HEK293 (cell line): ENCODE measurements around the gene ASAP2.

Experiments used
- CTCF ChIA-PET: fragments of 350-600 bp; formaldehyde crosslinking; extraction: SDS; loops from one replicate; lab custom pipeline; 2021; ENCODE audit warnings: antibody characterized with exemption; lab: Yijun Ruan, JAX
- POLR2A ChIA-PET: fragments of 300-600 bp; formaldehyde crosslinking; extraction: SDS; loops from one replicate; lab custom pipeline; 2020; ENCODE audit warnings: antibody characterized with exemption, inconsistent platforms; lab: Yijun Ruan, JAX
- H3K27ac ChIP-seq: fragments of 200-500 bp; sonication (Bioruptor generic); 2 replicates; pipeline ENCODE4 v1.5.1; 2014; ENCODE audit warnings: low read depth, low read length, control low read depth, inconsistent platforms; ENCODE audit errors: extremely low read depth
- H3K36me3 ChIP-seq, 2 experiments: fragments of 200-500 bp in 1 of 2; sonication (Bioruptor generic) in 1 of 2; 1 replicate in 1 of 2; 2 replicates in 1 of 2; pipeline ENCODE4 v1.5.1; 2014 to 2017; ENCODE audit warnings: inconsistent platforms in 2 of 2, low read length in 2 of 2; ENCODE audit not compliant: control insufficient read depth in 2 of 2, insufficient read depth in 1 of 2
- H3K4me1 ChIP-seq: fragments of 200-500 bp; sonication (Bioruptor generic); 2 replicates; pipeline ENCODE4 v1.5.1; 2014; ENCODE audit warnings: mild to moderate bottlenecking, low read length, inconsistent platforms; ENCODE audit not compliant: control insufficient read depth, insufficient read depth
- H3K4me3 ChIP-seq: 2 replicates; pipeline ENCODE4 v1.5.1; 2011; ENCODE audit warnings: low read depth, mild to moderate bottlenecking, control low read depth, low read length, moderate library complexity
- H3K9me3 ChIP-seq: fragments of 200-500 bp; sonication (Bioruptor generic); 2 replicates; pipeline ENCODE4 v1.5.1; 2014; ENCODE audit warnings: low read depth, low read length, inconsistent platforms; ENCODE audit not compliant: control insufficient read depth, insufficient read depth
- CTCF ChIP-seq: fragments of 450-650 bp; formaldehyde crosslinking; IDR thresholded peaks from 2 replicates; pipeline ENCODE4 v1.5.1; 2016; ENCODE audit warnings: missing biosample characterization, missing genetic modification characterization
- EGR2 ChIP-seq: fragments of 450-650 bp; formaldehyde crosslinking; IDR thresholded peaks from 2 replicates; pipeline ENCODE4 v1.5.1; 2016; ENCODE audit warnings: low read depth, missing biosample characterization, missing genetic modification characterization
- GLI4 ChIP-seq: fragments of 450-650 bp; formaldehyde crosslinking; IDR thresholded peaks from 2 replicates; pipeline ENCODE4 v1.5.1; 2016; ENCODE audit warnings: missing biosample characterization, missing genetic modification characterization
- PRDM4 ChIP-seq: fragments of 450-650 bp; formaldehyde crosslinking; IDR thresholded peaks from 2 replicates; pipeline ENCODE4 v1.5.1; 2017; ENCODE audit warnings: missing biosample characterization, missing genetic modification characterization
- YY2 ChIP-seq: fragments of 450-650 bp; formaldehyde crosslinking; IDR thresholded peaks from 2 replicates; pipeline ENCODE4 v1.5.1; 2016; ENCODE audit warnings: missing biosample characterization, missing genetic modification characterization
- ZBTB48 ChIP-seq: fragments of 450-650 bp; formaldehyde crosslinking; IDR thresholded peaks from 2 replicates; pipeline ENCODE4 v1.5.1; 2016; ENCODE audit warnings: missing biosample characterization, missing genetic modification characterization
- ZNF146 ChIP-seq: fragments of 450-650 bp; formaldehyde crosslinking; IDR thresholded peaks from 2 replicates; pipeline ENCODE4 v1.5.1; 2016; ENCODE audit warnings: missing biosample characterization, missing genetic modification characterization
- ZNF16 ChIP-seq: fragments of 450-650 bp; formaldehyde crosslinking; IDR thresholded peaks from 2 replicates; pipeline ENCODE4 v1.5.1; 2016; ENCODE audit warnings: low read depth, missing biosample characterization, missing genetic modification characterization
- ZNF169 ChIP-seq: fragments of 450-650 bp; formaldehyde crosslinking; IDR thresholded peaks from 2 replicates; pipeline ENCODE4 v1.5.1; 2016; ENCODE audit warnings: missing biosample characterization, missing genetic modification characterization
- ZNF184 ChIP-seq: fragments of 450-650 bp; IDR thresholded peaks from 2 replicates; pipeline ENCODE4 v1.5.1; 2018; ENCODE audit warnings: missing biosample characterization, mild to moderate bottlenecking, missing genetic modification characterization
- ZNF311 ChIP-seq: fragments of 450-650 bp; formaldehyde crosslinking; IDR thresholded peaks from 2 replicates; pipeline ENCODE4 v1.5.1; 2017; ENCODE audit warnings: missing biosample characterization, missing genetic modification characterization, borderline replicate concordance
- ZNF391 ChIP-seq: fragments of 450-650 bp; formaldehyde crosslinking; IDR thresholded peaks from 2 replicates; pipeline ENCODE4 v1.5.1; 2016; ENCODE audit warnings: low read depth, missing biosample characterization, missing genetic modification characterization, borderline replicate concordance
- ZNF433 ChIP-seq: fragments of 450-650 bp; formaldehyde crosslinking; IDR thresholded peaks from 2 replicates; pipeline ENCODE4 v1.5.1; 2016; ENCODE audit warnings: missing biosample characterization, missing genetic modification characterization, low read depth
- ZNF530 ChIP-seq: fragments of 450-650 bp; formaldehyde crosslinking; IDR thresholded peaks from 2 replicates; pipeline ENCODE4 v1.5.1; 2016; ENCODE audit warnings: low read depth, missing biosample characterization, missing genetic modification characterization
- ZNF571 ChIP-seq: fragments of 450-650 bp; formaldehyde crosslinking; IDR thresholded peaks from 2 replicates; pipeline ENCODE4 v1.5.0; 2017; ENCODE audit warnings: missing biosample characterization, missing genetic modification characterization
- ZNF629 ChIP-seq: fragments of 450-650 bp; formaldehyde crosslinking; IDR thresholded peaks from 2 replicates; pipeline ENCODE4 v1.5.1; 2017; ENCODE audit warnings: missing biosample characterization, missing genetic modification characterization
- ZNF654 ChIP-seq: fragments of 450-650 bp; formaldehyde crosslinking; IDR thresholded peaks from 2 replicates; pipeline ENCODE4 v1.5.1; 2016; ENCODE audit warnings: low read depth, missing biosample characterization, missing genetic modification characterization
- ZNF791 ChIP-seq: fragments of 450-650 bp; formaldehyde crosslinking; IDR thresholded peaks from 2 replicates; pipeline ENCODE4 v1.5.1; 2016; ENCODE audit warnings: missing biosample characterization, missing genetic modification characterization
- TF ChIP-seq, protein P1 (sequence below): fragments of 450-650 bp; formaldehyde crosslinking; IDR thresholded peaks from 2 replicates; pipeline ENCODE4 v1.5.1; 2017; ENCODE audit warnings: missing biosample characterization, missing genetic modification characterization

ASAP2 gene

DNA sequence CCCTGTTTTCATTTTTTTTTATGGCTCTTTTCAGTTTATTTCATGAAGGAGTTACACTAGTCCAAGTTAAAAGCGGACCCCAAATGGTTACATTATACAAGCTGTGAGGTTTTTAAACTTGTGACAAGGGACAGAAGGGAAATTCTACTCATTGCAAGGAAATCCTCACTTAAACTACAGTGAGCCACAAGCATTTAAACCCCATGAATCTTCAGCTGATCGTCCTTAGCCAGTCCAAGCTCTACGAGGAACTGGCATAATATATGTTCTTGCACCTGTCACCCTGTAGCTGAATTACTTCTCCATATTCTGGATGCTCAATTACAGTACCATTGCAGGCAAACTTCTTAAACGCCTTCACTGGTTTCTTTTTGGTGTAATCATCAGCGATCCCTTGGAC, 64.5 kb downstream of the ASAP2 start:
- no peak for TF ChIP-seq ZNF16 (tag by site-specific recombination)
- TF ChIP-seq ZNF169 (tag by site-specific recombination): no peak
- no peak for TF ChIP-seq ZNF629 (tag by site-specific recombination)
- no peak for TF ChIP-seq ZNF391
- no peak for TF ChIP-seq ZNF433
- no peak for TF ChIP-seq ZNF571
- TF ChIP-seq CTCF (tag by site-specific recombination): no peak
- TF ChIP-seq ZNF654 (tag by site-specific recombination): no peak
- no peak for TF ChIP-seq ZNF311
- TF ChIP-seq ZNF791: no peak
- TF ChIP-seq ZNF530: no peak
- TF ChIP-seq ZNF146 (tag by site-specific recombination): no peak
- TF ChIP-seq, protein P1, sequence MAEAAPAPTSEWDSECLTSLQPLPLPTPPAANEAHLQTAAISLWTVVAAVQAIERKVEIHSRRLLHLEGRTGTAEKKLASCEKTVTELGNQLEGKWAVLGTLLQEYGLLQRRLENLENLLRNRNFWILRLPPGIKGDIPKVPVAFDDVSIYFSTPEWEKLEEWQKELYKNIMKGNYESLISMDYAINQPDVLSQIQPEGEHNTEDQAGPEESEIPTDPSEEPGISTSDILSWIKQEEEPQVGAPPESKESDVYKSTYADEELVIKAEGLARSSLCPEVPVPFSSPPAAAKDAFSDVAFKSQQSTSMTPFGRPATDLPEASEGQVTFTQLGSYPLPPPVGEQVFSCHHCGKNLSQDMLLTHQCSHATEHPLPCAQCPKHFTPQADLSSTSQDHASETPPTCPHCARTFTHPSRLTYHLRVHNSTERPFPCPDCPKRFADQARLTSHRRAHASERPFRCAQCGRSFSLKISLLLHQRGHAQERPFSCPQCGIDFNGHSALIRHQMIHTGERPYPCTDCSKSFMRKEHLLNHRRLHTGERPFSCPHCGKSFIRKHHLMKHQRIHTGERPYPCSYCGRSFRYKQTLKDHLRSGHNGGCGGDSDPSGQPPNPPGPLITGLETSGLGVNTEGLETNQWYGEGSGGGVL (tag by site-specific recombination): no peak
- no peak for TF ChIP-seq ZBTB48 (tag by site-specific recombination)
- no peak for TF ChIP-seq GLI4
- TF ChIP-seq ZNF184 (tag by site-specific recombination): no peak
- no peak for TF ChIP-seq YY2 (tag by site-specific recombination)
- no peak for TF ChIP-seq PRDM4 (tag by site-specific recombination)
- Histone ChIP-seq H3K9me3 (no peaks in the 10 kb centered on the region), H3K36me3 (no peaks in the 10 kb centered on the region), H3K4me1 (no peaks in the 10 kb centered on the region; the same call in 1 of the 2 replicates), H3K4me3 (no peak overlapping the region), H3K27ac (no peak overlapping the region)
- POLR2A ChIA-PET: interaction anchor here (1.0 kb wide), 1 partner anchor 37 kb away, joined by 3 read pairs; no protein-coding TSS in a partner anchor
- CTCF ChIA-PET: no interaction called here

- H3K4me3 ChIP-seq: no peak overlapping the region
- peak; percentile 63 for TF ChIP-seq ZNF146 (tag by site-specific recombination)
- TF ChIP-seq EGR2: no peak
- no peak overlapping the region for H3K27ac ChIP-seq
- no peaks in the 10 kb centered on the region for H3K36me3 ChIP-seq
- ChIA-PET POLR2A (no interaction called here), CTCF (no interaction called here)
- H3K4me1 ChIP-seq: no peaks in the 10 kb centered on the region; the same call in 1 of the 2 replicates
- H3K9me3 ChIP-seq: no peaks in the 10 kb centered on the region
Measured at GRCh38 chr2:9271691-9272090, 65.1 kb downstream of the ASAP2 start.
